H9 (cell line): ENCODE data around the gene STBD1. TPM values are rescaled to one million over a fixed set of nuclear protein-coding genes. Genes with fewer than 3 reads are reported as not detected.

ENCODE experiments used
- DNase-seq: peaks from one replicate; pipeline ENCODE4 v3.0.0-alpha.2; 2017
- H2AFZ ChIP-seq: one replicate; pipeline ENCODE4 v1.6.1; 2013; ENCODE audit warnings: mild to moderate bottlenecking, low read length, control low read depth, moderate library complexity
- H2AK5ac ChIP-seq: 2 replicates; pipeline ENCODE4 v1.6.1; 2013; ENCODE audit warnings: low read length, control low read depth, mixed read lengths; ENCODE audit not compliant: insufficient read length
- H2BK120ac ChIP-seq: one replicate; pipeline ENCODE4 v1.6.1; 2013; ENCODE audit warnings: low read depth, mild to moderate bottlenecking, low read length, control low read depth, inconsistent platforms; ENCODE audit not compliant: poor library complexity, severe bottlenecking
- H2BK12ac ChIP-seq: 2 replicates; pipeline ENCODE4 v1.6.1; 2013; ENCODE audit warnings: low read length, control low read depth, mixed read lengths, low read depth; ENCODE audit not compliant: insufficient read length
- H2BK15ac ChIP-seq: 2 replicates; pipeline ENCODE4 v1.6.1; 2013; ENCODE audit warnings: low read depth, low read length, control low read depth
- H2BK20ac ChIP-seq: one replicate; pipeline ENCODE4 v1.6.1; 2013; ENCODE audit warnings: low read depth, mild to moderate bottlenecking, low read length, control low read depth, inconsistent platforms; ENCODE audit not compliant: poor library complexity, severe bottlenecking
- H2BK5ac ChIP-seq: 2 replicates; pipeline ENCODE4 v1.6.1; 2013; ENCODE audit warnings: low read length, control low read depth, mixed read lengths; ENCODE audit not compliant: insufficient read length
- H3K14ac ChIP-seq: 2 replicates; pipeline ENCODE4 v1.6.1; 2013; ENCODE audit warnings: low read length, control low read depth; ENCODE audit not compliant: insufficient read depth
- H3K18ac ChIP-seq: 2 replicates; pipeline ENCODE4 v1.6.1; 2013; ENCODE audit warnings: low read depth, mild to moderate bottlenecking, mixed read lengths, low read length, control low read depth; ENCODE audit not compliant: insufficient read length
- H3K23ac ChIP-seq: 2 replicates; pipeline ENCODE4 v1.6.1; 2013; ENCODE audit warnings: low read length, control low read depth, mixed read lengths, low read depth; ENCODE audit not compliant: insufficient read length
- H3K23me2 ChIP-seq: 2 replicates; pipeline ENCODE4 v1.6.1; 2013; ENCODE audit warnings: low read depth, mild to moderate bottlenecking, mixed read lengths, low read length, control low read depth; ENCODE audit not compliant: insufficient read length, poor library complexity, severe bottlenecking
- H3K27ac ChIP-seq: 2 replicates; pipeline ENCODE4 v1.5.1; 2013; ENCODE audit warnings: low read length, control low read depth, mixed read lengths, low read depth; ENCODE audit not compliant: insufficient read length
- H3K27me3 ChIP-seq: 2 replicates; pipeline ENCODE4 v1.6.1; 2013; ENCODE audit warnings: low read length, control low read depth, inconsistent platforms; ENCODE audit not compliant: insufficient read depth
- H3K4ac ChIP-seq: 2 replicates; pipeline ENCODE4 v1.6.1; 2013; ENCODE audit warnings: low read depth, mild to moderate bottlenecking, control low read depth, inconsistent platforms, low read length, moderate library complexity
- H3K4me1 ChIP-seq: 2 replicates; pipeline ENCODE4 v1.6.1; 2013; ENCODE audit warnings: low read length, control low read depth, inconsistent platforms; ENCODE audit not compliant: insufficient read depth
- H3K4me2 ChIP-seq: 2 replicates; pipeline ENCODE4 v1.6.1; 2013; ENCODE audit warnings: low read length, control low read depth, mixed read lengths; ENCODE audit not compliant: insufficient read length, insufficient read depth
- H3K56ac ChIP-seq: 2 replicates; pipeline ENCODE4 v1.6.1; 2013; ENCODE audit warnings: low read depth, mild to moderate bottlenecking, mixed read lengths, low read length, control low read depth; ENCODE audit not compliant: insufficient read length
- H3K79me1 ChIP-seq: 2 replicates; pipeline ENCODE4 v1.6.1; 2013; ENCODE audit warnings: low read depth, mild to moderate bottlenecking, moderate library complexity, low read length, control low read depth, inconsistent platforms; ENCODE audit not compliant: insufficient read depth, poor library complexity, severe bottlenecking
- H3K79me2 ChIP-seq: 2 replicates; pipeline ENCODE4 v1.6.1; 2013; ENCODE audit warnings: low read length, control low read depth, inconsistent platforms; ENCODE audit not compliant: insufficient read depth
- H3K9ac ChIP-seq: 2 replicates; pipeline ENCODE4 v1.6.1; 2013; ENCODE audit warnings: low read length, control low read depth, mixed read lengths; ENCODE audit not compliant: insufficient read length; ENCODE audit errors: extremely low read depth
- H3K9me3 ChIP-seq: one replicate; pipeline ENCODE4 v1.6.1; 2013; ENCODE audit warnings: low read depth, low read length, inconsistent platforms; ENCODE audit not compliant: control insufficient read depth
- H3T11ph ChIP-seq: one replicate; pipeline ENCODE4 v1.6.1; 2013; ENCODE audit warnings: mild to moderate bottlenecking, low read length, control low read depth, inconsistent platforms
- H4K20me1 ChIP-seq: one replicate; pipeline ENCODE4 v1.6.1; 2013; ENCODE audit not compliant: control insufficient read depth, insufficient read length, insufficient read depth
- H4K5ac ChIP-seq: 2 replicates; pipeline ENCODE4 v1.6.1; 2013; ENCODE audit warnings: low read depth, mild to moderate bottlenecking, mixed read lengths, low read length, control low read depth; ENCODE audit not compliant: insufficient read length
- H4K8ac ChIP-seq: replicated peaks from 2 replicates; pipeline ENCODE4 v1.6.1; 2013; ENCODE audit warnings: low read length, control low read depth, mixed read lengths, low read depth; ENCODE audit not compliant: insufficient read length
- H4K91ac ChIP-seq: 2 replicates; pipeline ENCODE4 v1.6.1; 2013; ENCODE audit warnings: low read depth, mild to moderate bottlenecking, moderate library complexity, mixed read lengths, low read length, control low read depth; ENCODE audit not compliant: insufficient read length
- H3K27ac Mint-ChIP-seq, 3 experiments: 2 replicates in 2 of 3; 3 replicates in 1 of 3; pipeline ENCODE4 v1.8.0; 2020 to 2021; ENCODE audit warnings: mixed read lengths in 3 of 3, mild to moderate bottlenecking in 1 of 3, moderate library complexity in 1 of 3
- H3K27me3 Mint-ChIP-seq: 2 replicates; pipeline ENCODE4 v1.8.0; 2021; ENCODE audit warnings: low read depth, mild to moderate bottlenecking, moderate library complexity, mixed read lengths
- H3K36me3 Mint-ChIP-seq, 3 experiments: 2 replicates in 2 of 3; 3 replicates in 1 of 3; pipeline ENCODE4 v1.8.0; 2020 to 2021; ENCODE audit warnings: low read depth in 3 of 3, mixed read lengths in 3 of 3; ENCODE audit not compliant: insufficient read depth in 1 of 3
- H3K4me1 Mint-ChIP-seq, 2 experiments: 2 replicates each; pipeline ENCODE4 v1.8.0; 2020; ENCODE audit warnings: mixed read lengths in 2 of 2
- H3K4me3 Mint-ChIP-seq, 2 experiments: 2 replicates in 1 of 2; 3 replicates in 1 of 2; pipeline ENCODE4 v1.8.0; 2020 to 2021; ENCODE audit warnings: mild to moderate bottlenecking in 2 of 2, mixed read lengths in 2 of 2, moderate library complexity in 1 of 2
- H3K9me3 Mint-ChIP-seq, 2 experiments: 2 replicates in 1 of 2; 3 replicates in 1 of 2; pipeline ENCODE4 v1.8.0; 2020; ENCODE audit warnings: mild to moderate bottlenecking in 2 of 2, mixed read lengths in 2 of 2, moderate library complexity in 1 of 2
- CTCF ChIP-seq: fragments of 200-600 bp; sonication (generic); conservative IDR thresholded peaks from 3 replicates; pipeline ENCODE4 v1.8.0; 2021; ENCODE audit warnings: antibody characterized with exemption, mild to moderate bottlenecking
- WGBS: extraction: QIAGEN DNeasy Blood & Tissue Kit; methylation state at CpG from one replicate; pipeline ENCODE4 v1.1.7; 2013; ENCODE audit warnings: missing lambda C conversion rate, low lambda C conversion rate, mixed read lengths; ENCODE audit not compliant: insufficient read length; ENCODE audit errors: extremely low coverage; 5-methylcytosine and 5-hydroxymethylcytosine counted together
- total RNA-seq: library from RNA; stranded (reverse); gene quantifications from 2 replicates; pipeline ENCODE4 v1.2.1, GENCODE V29; 2021

The STBD1 gene
- total RNA-seq, 1 experiment from 2014 or later, result 1.1 TPM

DNA sequence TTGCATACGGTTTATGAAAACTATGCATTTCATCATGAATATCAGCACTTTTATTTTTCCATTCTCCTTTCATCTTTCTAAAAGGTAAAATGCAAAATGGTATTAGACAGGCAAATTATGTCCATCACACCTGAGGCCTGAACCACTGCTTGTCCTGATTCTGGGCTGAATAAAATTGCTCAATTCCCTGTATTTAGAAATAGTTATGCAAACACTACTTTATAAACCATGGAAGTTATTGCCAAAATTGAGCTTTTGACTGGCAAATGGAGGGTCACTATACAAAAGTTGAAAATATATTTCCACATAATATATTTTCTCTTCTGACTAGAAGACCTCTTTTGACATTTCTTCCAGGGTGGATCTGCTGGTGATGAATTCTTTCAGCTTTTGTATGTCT, 34.0 kb upstream of the STBD1 start:
- H3K79me2 ChIP-seq, result no peaks in the 10 kb centered on the region
- no peak overlapping the region for H3T11ph ChIP-seq
- Mint-ChIP-seq H3K4me3 (no peak overlapping the region), H3K27me3 (no peaks in the 10 kb centered on the region), H3K4me1 (no peaks in the 10 kb centered on the region), H3K9me3 (no peaks in the 10 kb centered on the region; a peak in 1 of 5 replicates), H3K36me3 (no peaks in the 10 kb centered on the region), H3K27ac (no peak overlapping the region)
- no peak overlapping the region for H3K27ac ChIP-seq
- TF ChIP-seq CTCF, result no peak
- no peaks in the 10 kb centered on the region for H3K4me1 ChIP-seq
- H2BK15ac ChIP-seq, result no peak overlapping the region
- no peaks in the 10 kb centered on the region for H4K20me1 ChIP-seq
- H3K27me3 ChIP-seq, result no peaks in the 10 kb centered on the region
- no peaks in the 10 kb centered on the region for H3K9me3 ChIP-seq
- H2AFZ ChIP-seq, result no peak overlapping the region
- no peak overlapping the region for H2BK120ac ChIP-seq
- no peak overlapping the region for H4K5ac ChIP-seq
- H3K23ac ChIP-seq, result no peak overlapping the region
- no peak overlapping the region for H3K4me2 ChIP-seq
- no peak overlapping the region for H2BK12ac ChIP-seq
- H3K4ac ChIP-seq, result no peak overlapping the region
- no peak overlapping the region for H2BK5ac ChIP-seq
- H3K23me2 ChIP-seq, result no peaks in the 10 kb centered on the region
- DNase-seq, result no peak
- no peak overlapping the region for H3K56ac ChIP-seq
- no peak overlapping the region for H3K14ac ChIP-seq
- H3K79me1 ChIP-seq, result no peaks in the 10 kb centered on the region
- WGBS, result no CpG with 5 or more reads among the region's 1 CpG
- no peak overlapping the region for H3K9ac ChIP-seq
- H4K91ac ChIP-seq, result no peak overlapping the region
- H2BK20ac ChIP-seq, result no peak overlapping the region
- no peak overlapping the region for H2AK5ac ChIP-seq
- no peak overlapping the region for H3K18ac ChIP-seq
- no peak overlapping the region for H4K8ac ChIP-seq
